ENCODE data around the gene PARP1.

DNA sequence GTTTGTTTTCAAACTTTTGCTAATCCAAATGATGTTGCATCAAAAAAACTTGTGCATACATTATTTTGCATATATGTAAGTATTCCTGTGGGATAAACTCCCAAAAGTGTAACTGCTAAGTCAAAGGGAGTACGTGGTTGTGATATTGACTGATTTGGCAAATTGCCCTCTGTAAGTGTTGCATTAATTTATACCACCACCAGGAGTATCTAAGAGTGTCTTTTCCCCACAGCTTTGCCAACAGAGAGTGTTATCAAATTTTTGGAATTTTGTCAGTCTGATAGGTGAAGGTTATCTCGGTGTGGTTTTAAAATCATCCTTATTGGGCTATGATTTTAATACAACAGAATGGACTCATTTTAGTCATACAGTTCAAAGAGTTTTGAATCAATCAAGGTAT, 30.1 kb upstream of the PARP1 start:
- TF ChIP-seq POLR2AphosphoS5 (IDR thresholded peaks at IDR 0.05; ENCODE audit: insufficient read depth in 1 of 2, low read depth in 1 of 2) (no peak), POLR2A (IDR thresholded peaks at IDR 0.05) (no peak)
- TF ChIP-seq, protein P1, sequence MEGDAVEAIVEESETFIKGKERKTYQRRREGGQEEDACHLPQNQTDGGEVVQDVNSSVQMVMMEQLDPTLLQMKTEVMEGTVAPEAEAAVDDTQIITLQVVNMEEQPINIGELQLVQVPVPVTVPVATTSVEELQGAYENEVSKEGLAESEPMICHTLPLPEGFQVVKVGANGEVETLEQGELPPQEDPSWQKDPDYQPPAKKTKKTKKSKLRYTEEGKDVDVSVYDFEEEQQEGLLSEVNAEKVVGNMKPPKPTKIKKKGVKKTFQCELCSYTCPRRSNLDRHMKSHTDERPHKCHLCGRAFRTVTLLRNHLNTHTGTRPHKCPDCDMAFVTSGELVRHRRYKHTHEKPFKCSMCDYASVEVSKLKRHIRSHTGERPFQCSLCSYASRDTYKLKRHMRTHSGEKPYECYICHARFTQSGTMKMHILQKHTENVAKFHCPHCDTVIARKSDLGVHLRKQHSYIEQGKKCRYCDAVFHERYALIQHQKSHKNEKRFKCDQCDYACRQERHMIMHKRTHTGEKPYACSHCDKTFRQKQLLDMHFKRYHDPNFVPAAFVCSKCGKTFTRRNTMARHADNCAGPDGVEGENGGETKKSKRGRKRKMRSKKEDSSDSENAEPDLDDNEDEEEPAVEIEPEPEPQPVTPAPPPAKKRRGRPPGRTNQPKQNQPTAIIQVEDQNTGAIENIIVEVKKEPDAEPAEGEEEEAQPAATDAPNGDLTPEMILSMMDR (IDR thresholded peaks at IDR 0.05): no peak
